Measurements from ENCODE around the gene KANSL1L.

GRCh38 chr2:210009126-210009525 is 162.1 kb downstream of the KANSL1L start:
- TF ChIP-seq, protein P1, sequence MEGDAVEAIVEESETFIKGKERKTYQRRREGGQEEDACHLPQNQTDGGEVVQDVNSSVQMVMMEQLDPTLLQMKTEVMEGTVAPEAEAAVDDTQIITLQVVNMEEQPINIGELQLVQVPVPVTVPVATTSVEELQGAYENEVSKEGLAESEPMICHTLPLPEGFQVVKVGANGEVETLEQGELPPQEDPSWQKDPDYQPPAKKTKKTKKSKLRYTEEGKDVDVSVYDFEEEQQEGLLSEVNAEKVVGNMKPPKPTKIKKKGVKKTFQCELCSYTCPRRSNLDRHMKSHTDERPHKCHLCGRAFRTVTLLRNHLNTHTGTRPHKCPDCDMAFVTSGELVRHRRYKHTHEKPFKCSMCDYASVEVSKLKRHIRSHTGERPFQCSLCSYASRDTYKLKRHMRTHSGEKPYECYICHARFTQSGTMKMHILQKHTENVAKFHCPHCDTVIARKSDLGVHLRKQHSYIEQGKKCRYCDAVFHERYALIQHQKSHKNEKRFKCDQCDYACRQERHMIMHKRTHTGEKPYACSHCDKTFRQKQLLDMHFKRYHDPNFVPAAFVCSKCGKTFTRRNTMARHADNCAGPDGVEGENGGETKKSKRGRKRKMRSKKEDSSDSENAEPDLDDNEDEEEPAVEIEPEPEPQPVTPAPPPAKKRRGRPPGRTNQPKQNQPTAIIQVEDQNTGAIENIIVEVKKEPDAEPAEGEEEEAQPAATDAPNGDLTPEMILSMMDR (optimal IDR thresholded peaks at IDR 0.05 in 1 of 3, IDR thresholded peaks at IDR 0.05 in 1 of 3, conservative IDR thresholded peaks at IDR 0.05 in 1 of 3; ENCODE audit: extremely low read depth in 1 of 3, insufficient read depth in 2 of 3, low read length in 3 of 3), result no peak
- TF ChIP-seq EZH2 (IDR thresholded peaks at IDR 0.05; ENCODE audit: low read length), result no peak

Measured in keratinocyte (primary cell).